ENCODE data around the gene KIF16B. TPM values are rescaled to one million over a fixed set of nuclear protein-coding genes. Genes with fewer than 3 reads are reported as not detected.

Gene KIF16B
- total and polyA plus RNA-seq, 10 of the 15 experiments (the other 5 are each of a cell fraction or from before 2014, with no cell fraction given), result 0.21 to 5.2 (median 3.0) TPM

DNA sequence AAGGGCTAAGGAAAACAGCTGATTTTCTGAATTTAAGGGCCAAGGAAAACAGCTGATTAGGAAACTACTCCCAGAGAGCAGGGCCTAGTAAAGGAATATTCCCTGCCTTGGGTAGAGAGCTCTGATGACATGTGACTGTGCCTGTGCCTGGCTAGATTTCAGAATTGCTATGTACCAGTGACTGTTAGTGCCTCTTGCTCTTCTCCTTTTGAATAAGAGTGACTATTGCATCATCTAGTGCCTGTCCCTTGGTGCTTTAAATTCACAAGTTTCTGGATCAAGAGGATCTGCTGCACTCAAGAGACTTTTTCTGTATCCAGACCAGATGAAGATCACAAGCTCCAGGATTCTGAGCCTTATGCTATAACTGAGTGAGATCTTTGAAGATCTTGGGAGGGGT is 332.9 kb downstream of the KIF16B start (continued):
- TF ChIP-seq, protein P1, sequence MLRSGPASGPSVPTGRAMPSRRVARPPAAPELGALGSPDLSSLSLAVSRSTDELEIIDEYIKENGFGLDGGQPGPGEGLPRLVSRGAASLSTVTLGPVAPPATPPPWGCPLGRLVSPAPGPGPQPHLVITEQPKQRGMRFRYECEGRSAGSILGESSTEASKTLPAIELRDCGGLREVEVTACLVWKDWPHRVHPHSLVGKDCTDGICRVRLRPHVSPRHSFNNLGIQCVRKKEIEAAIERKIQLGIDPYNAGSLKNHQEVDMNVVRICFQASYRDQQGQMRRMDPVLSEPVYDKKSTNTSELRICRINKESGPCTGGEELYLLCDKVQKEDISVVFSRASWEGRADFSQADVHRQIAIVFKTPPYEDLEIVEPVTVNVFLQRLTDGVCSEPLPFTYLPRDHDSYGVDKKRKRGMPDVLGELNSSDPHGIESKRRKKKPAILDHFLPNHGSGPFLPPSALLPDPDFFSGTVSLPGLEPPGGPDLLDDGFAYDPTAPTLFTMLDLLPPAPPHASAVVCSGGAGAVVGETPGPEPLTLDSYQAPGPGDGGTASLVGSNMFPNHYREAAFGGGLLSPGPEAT (IDR thresholded peaks at IDR 0.05; ENCODE audit: low read depth), result no peak
- no peak for TF ChIP-seq E2F4 (IDR thresholded peaks at IDR 0.05; ENCODE audit: low read depth, low read length)
- TF ChIP-seq BCL11A (IDR thresholded peaks at IDR 0.05; ENCODE audit: low read depth, low read length), result no peak

- Histone ChIP-seq H3K27ac (ENCODE audit: control insufficient read depth, insufficient read depth) (no peak overlapping the region), H3K4me3 (no peak overlapping the region), H3K36me3 (ENCODE audit: control insufficient read depth in 2 of 2, insufficient read depth in 2 of 2, low read length in 1 of 2) (no peaks in the 10 kb centered on the region), H3K79me2 (ENCODE audit: control insufficient read depth, insufficient read depth, low read length) (no peaks in the 10 kb centered on the region), H3K9me3 (replicated peaks; ENCODE audit: control insufficient read depth, insufficient read depth, low read length) (no peaks in the 10 kb centered on the region; the same call in 2 of the 3 replicates), H4K20me1 (ENCODE audit: control insufficient read depth, insufficient read depth) (no peaks in the 10 kb centered on the region), H3K4me2 (ENCODE audit: control insufficient read depth, insufficient read depth) (no peak overlapping the region), H3K27me3 (replicated peaks in 1 of 2; ENCODE audit: control insufficient read depth in 2 of 2, insufficient read depth in 2 of 2, low read length in 1 of 2) (no peaks in the 10 kb centered on the region; a peak in 1 of 4 replicates), H2AFZ (ENCODE audit: control insufficient read depth, low read depth, low read length) (no peak overlapping the region), H3K4me1 (ENCODE audit: control insufficient read depth, insufficient read depth, low read length) (no peaks in the 10 kb centered on the region), H3K9ac (ENCODE audit: control insufficient read depth, insufficient read depth, low read length) (no peak overlapping the region)
- 62% methylated on average over 9 of the region's 9 CpGs for WGBS (ENCODE audit: insufficient coverage, insufficient replicate concordance, low lambda C conversion rate, missing lambda C conversion rate)
- TF ChIP-seq, protein P2, sequence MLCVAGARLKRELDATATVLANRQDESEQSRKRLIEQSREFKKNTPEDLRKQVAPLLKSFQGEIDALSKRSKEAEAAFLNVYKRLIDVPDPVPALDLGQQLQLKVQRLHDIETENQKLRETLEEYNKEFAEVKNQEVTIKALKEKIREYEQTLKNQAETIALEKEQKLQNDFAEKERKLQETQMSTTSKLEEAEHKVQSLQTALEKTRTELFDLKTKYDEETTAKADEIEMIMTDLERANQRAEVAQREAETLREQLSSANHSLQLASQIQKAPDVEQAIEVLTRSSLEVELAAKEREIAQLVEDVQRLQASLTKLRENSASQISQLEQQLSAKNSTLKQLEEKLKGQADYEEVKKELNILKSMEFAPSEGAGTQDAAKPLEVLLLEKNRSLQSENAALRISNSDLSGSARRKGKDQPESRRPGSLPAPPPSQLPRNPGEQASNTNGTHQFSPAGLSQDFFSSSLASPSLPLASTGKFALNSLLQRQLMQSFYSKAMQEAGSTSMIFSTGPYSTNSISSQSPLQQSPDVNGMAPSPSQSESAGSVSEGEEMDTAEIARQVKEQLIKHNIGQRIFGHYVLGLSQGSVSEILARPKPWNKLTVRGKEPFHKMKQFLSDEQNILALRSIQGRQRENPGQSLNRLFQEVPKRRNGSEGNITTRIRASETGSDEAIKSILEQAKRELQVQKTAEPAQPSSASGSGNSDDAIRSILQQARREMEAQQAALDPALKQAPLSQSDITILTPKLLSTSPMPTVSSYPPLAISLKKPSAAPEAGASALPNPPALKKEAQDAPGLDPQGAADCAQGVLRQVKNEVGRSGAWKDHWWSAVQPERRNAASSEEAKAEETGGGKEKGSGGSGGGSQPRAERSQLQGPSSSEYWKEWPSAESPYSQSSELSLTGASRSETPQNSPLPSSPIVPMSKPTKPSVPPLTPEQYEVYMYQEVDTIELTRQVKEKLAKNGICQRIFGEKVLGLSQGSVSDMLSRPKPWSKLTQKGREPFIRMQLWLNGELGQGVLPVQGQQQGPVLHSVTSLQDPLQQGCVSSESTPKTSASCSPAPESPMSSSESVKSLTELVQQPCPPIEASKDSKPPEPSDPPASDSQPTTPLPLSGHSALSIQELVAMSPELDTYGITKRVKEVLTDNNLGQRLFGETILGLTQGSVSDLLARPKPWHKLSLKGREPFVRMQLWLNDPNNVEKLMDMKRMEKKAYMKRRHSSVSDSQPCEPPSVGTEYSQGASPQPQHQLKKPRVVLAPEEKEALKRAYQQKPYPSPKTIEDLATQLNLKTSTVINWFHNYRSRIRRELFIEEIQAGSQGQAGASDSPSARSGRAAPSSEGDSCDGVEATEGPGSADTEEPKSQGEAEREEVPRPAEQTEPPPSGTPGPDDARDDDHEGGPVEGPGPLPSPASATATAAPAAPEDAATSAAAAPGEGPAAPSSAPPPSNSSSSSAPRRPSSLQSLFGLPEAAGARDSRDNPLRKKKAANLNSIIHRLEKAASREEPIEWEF (IDR thresholded peaks at IDR 0.05; ENCODE audit: insufficient replicate concordance, low read depth, low read length), result no peak
- TF ChIP-seq PML (IDR thresholded peaks at IDR 0.05; ENCODE audit: low read length) (no peak), BACH1 (IDR thresholded peaks at IDR 0.05; ENCODE audit: borderline replicate concordance) (no peak), EED (IDR thresholded peaks at IDR 0.05; ENCODE audit: low read depth) (no peak), GATAD2B (conservative IDR thresholded peaks at IDR 0.05; ENCODE audit: low read depth) (no peak), PAX8 (IDR thresholded peaks at IDR 0.05) (no peak), TARDBP (IDR thresholded peaks at IDR 0.05; ENCODE audit: borderline replicate concordance) (no peak)
- ChIA-PET SMC1A (ENCODE audit: uncharacterized antibody, unreplicated experiment) (no interaction called here), CTCF (no interaction called here), RAD21 (ENCODE audit: unreplicated experiment) (no interaction called here), POLR2A (no interaction called here)
- no peak for DNase-seq (ENCODE audit: low read depth, low spot score)
- BruUV-seq (replicated peaks), result no TSS peak
- no peak for FAIRE-seq
- in situ Hi-C loops (cut with MboI) (no loop called here), intact Hi-C loops (cut with micrococcal nuclease; ENCODE audit: unreplicated experiment) (no loop called here)
- no peak for ATAC-seq
These were observed 336.5 kb downstream of the KIF16B start for GRCh38 chr20:16236589-16237241.

All from GM12878 (cell line).